Ishikawa (cell line): Measurements from ENCODE around the gene SGMS1.

Source experiments
- CEBPB ChIP-seq: IDR thresholded peaks from 2 replicates; pipeline ENCODE4 v1.6.1; 2012
- CREB1 ChIP-seq: IDR thresholded peaks from 2 replicates; pipeline ENCODE4 v1.6.1; 2012; ENCODE audit warnings: low read depth
- EGR1 ChIP-seq: IDR thresholded peaks from 2 replicates; pipeline ENCODE4 v1.6.1; 2012
- EP300 ChIP-seq: IDR thresholded peaks from 2 replicates; pipeline ENCODE4 v1.6.1; 2012; ENCODE audit warnings: borderline replicate concordance
- FOXM1 ChIP-seq: IDR thresholded peaks from 2 replicates; pipeline ENCODE4 v1.6.1; 2012; ENCODE audit warnings: low read depth, borderline replicate concordance
- NFIC ChIP-seq: IDR thresholded peaks from 2 replicates; pipeline ENCODE4 v1.6.1; 2012
- RAD21 ChIP-seq: IDR thresholded peaks from 2 replicates; pipeline ENCODE4 v1.6.1; 2012; ENCODE audit warnings: low read depth
- TAF1 ChIP-seq: IDR thresholded peaks from 2 replicates; pipeline ENCODE4 v1.6.1; 2012; ENCODE audit warnings: low read depth, mild to moderate bottlenecking
- TCF12 ChIP-seq: IDR thresholded peaks from 2 replicates; pipeline ENCODE4 v1.6.1; 2012; ENCODE audit warnings: low read depth
- TEAD4 ChIP-seq: IDR thresholded peaks from 2 replicates; pipeline ENCODE4 v1.6.1; 2012
- YY1 ChIP-seq: IDR thresholded peaks from 2 replicates; pipeline ENCODE4 v1.6.1; 2012; ENCODE audit warnings: low read depth
- ZBTB7A ChIP-seq: IDR thresholded peaks from 2 replicates; pipeline ENCODE4 v1.6.1; 2012; ENCODE audit warnings: low read depth
- TF ChIP-seq, protein P1 (sequence below): IDR thresholded peaks from 2 replicates; pipeline ENCODE4 v1.6.1; 2012
- TF ChIP-seq, protein P2 (sequence below): IDR thresholded peaks from 2 replicates; pipeline ENCODE4 v1.6.1; 2012
- TF ChIP-seq, protein P3 (sequence below): IDR thresholded peaks from 2 replicates; pipeline ENCODE4 v1.6.1; 2012; ENCODE audit warnings: low read depth, mild to moderate bottlenecking

The SGMS1 gene

DNA sequence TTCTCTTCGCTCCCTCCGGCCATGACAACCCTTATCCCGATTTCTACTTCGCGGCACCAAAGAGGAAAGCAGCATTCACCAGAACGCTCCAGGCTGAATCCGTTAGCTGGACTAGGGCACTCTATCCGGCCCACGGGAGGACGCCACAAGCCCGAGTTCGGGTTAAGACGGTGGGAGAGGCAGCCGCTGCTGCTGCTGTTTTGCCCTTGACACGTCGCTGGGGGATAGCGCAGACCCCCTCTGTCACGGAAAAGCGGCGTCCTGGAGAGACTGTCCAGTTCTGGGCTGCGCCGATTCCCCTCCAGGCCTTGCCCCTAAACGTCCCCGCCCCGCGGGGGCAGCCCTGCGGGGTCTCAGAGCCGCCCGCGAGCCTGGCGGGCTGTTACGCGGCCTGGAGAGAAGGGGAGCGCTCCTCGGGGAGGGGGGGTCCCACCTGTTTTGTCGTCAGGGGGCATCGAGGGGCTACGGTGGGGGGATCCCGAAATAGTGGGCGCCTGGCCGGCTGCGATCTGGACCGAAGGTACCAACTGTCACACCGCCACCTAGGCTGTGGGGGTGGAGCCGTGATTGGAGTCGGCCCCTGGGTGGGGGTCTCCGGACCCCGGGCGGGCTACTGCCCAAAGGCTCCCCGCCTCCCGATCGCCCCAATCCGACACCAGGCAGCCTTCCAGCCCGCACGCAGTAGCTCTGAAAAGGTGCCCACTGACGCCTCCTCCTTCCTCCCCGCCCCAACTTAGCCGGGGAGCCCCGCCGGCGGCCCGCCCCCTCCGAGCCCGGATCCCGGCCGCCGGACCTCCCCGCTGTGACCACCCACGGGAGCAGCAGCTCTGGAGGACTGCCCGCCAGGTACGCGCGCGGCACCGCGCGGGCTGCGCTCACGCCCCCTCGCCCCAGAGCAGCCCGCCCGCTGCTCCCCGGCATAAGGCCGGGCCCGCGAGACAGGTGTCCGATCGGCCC lies 772 bp downstream of the SGMS1 start:
- peak; percentile 79 for TF ChIP-seq EGR1
- TF ChIP-seq RAD21 = no peak
- TF ChIP-seq TAF1 = no peak
- no peak for TF ChIP-seq YY1
- TF ChIP-seq TEAD4 = no peak
- TF ChIP-seq FOXM1 = no peak
- no peak for TF ChIP-seq CREB1
- no peak for TF ChIP-seq NFIC
- TF ChIP-seq, protein P1, sequence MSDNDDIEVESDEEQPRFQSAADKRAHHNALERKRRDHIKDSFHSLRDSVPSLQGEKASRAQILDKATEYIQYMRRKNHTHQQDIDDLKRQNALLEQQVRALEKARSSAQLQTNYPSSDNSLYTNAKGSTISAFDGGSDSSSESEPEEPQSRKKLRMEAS = no peak
- TF ChIP-seq ZBTB7A = peak; percentile 58; the same call in 1 of the 2 replicates

DNA sequence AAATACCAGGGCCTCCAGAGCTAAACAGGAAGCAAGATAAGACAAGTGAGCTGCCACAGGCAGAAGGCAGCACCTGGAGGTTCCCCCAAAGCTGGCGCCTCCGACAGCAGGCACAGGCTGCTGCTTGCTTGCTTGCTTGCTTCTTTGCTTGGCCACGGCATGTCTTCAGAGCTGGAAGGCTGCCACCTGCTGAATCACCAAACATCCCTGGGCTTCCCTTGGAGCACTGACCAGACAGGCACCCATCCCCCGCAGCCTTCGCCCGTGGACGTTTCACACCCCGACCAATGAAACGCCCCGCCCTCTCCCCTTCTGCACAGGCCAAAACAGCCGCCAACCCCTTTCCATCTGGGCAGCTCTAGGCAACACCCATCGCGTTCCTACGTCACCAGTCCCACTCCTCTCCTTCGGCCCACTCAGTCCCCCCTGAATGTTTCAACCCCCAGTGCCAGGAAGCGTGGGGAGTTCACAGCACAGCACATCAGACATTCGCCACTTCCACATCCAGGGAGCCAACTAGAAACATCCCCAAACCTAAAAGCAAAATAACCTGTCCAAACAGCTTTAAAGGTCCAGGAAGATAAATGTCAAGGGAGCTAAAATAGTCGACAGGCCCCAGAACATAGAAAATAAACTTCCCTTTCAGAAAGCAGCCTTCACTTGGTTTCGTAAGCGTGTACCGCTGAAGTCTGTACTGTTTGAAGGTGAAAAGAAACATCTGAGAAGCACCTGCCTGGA lies 1.6 kb downstream of the SGMS1 start:
- no peak for TF ChIP-seq TEAD4
- no peak for TF ChIP-seq TAF1
- TF ChIP-seq ZBTB7A = no peak
- TF ChIP-seq, protein P2, sequence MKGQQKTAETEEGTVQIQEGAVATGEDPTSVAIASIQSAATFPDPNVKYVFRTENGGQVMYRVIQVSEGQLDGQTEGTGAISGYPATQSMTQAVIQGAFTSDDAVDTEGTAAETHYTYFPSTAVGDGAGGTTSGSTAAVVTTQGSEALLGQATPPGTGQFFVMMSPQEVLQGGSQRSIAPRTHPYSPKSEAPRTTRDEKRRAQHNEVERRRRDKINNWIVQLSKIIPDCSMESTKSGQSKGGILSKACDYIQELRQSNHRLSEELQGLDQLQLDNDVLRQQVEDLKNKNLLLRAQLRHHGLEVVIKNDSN = no peak
- TF ChIP-seq FOXM1 = no peak
- TF ChIP-seq RAD21 = peak; percentile 33; the same call in 1 of the 2 replicates
- no peak for TF ChIP-seq YY1
- TF ChIP-seq CEBPB = no peak
- TF ChIP-seq CREB1 = no peak
- no peak for TF ChIP-seq TCF12
- TF ChIP-seq NFIC = peak; percentile 58
- TF ChIP-seq, protein P3, sequence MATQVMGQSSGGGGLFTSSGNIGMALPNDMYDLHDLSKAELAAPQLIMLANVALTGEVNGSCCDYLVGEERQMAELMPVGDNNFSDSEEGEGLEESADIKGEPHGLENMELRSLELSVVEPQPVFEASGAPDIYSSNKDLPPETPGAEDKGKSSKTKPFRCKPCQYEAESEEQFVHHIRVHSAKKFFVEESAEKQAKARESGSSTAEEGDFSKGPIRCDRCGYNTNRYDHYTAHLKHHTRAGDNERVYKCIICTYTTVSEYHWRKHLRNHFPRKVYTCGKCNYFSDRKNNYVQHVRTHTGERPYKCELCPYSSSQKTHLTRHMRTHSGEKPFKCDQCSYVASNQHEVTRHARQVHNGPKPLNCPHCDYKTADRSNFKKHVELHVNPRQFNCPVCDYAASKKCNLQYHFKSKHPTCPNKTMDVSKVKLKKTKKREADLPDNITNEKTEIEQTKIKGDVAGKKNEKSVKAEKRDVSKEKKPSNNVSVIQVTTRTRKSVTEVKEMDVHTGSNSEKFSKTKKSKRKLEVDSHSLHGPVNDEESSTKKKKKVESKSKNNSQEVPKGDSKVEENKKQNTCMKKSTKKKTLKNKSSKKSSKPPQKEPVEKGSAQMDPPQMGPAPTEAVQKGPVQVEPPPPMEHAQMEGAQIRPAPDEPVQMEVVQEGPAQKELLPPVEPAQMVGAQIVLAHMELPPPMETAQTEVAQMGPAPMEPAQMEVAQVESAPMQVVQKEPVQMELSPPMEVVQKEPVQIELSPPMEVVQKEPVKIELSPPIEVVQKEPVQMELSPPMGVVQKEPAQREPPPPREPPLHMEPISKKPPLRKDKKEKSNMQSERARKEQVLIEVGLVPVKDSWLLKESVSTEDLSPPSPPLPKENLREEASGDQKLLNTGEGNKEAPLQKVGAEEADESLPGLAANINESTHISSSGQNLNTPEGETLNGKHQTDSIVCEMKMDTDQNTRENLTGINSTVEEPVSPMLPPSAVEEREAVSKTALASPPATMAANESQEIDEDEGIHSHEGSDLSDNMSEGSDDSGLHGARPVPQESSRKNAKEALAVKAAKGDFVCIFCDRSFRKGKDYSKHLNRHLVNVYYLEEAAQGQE = no peak
- no peak for TF ChIP-seq EP300
- no peak for TF ChIP-seq EGR1
- TF ChIP-seq, protein P1 = 0 out of 2 replicates have a peak, but pooled peaks have one; percentile 21

DNA sequence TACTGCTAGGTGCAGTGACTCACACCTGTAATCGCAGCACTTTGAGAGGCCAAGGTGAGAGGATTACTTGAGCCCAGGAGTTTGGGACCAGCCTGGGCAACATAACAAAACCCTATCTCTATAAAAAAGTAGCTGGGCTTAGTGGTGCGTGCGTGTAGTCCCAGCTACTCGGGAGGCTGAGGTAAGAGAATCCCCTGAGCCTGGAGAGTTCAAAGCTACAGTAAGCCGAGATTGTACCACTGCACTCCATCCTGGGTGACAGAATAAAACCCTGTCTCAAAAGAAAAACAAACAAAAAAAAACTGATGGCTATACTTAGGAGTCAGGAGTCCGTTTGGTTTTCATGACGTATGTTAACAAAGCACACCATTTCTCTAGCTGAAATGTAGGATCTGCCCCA lies 2.9 kb downstream of the SGMS1 start:
- TF ChIP-seq TAF1 = no peak
- TF ChIP-seq, protein P1 = no peak

DNA sequence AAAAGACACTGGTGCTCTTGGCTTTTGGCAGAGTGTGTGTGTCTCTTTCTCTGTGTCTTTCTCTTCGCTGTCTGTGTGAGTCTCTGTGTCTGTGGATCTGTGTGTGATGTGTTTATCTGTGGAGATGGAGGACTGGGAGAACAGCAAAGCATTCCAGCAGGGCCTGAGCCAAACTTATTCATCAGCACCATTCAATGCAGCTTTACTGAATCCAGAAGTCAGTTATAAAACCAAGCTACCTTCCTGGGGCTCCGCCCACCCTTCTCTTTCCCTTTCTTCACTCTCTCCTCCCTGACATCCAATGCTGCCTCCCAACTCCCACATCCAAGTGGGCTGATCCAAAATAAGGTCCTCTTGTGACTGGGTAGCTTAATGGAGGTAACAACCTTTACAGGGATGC lies 3.9 kb downstream of the SGMS1 start:
- TF ChIP-seq CREB1 (no peak), RAD21 (no peak), EGR1 (no peak), EP300 (no peak), CEBPB (no peak), TCF12 (no peak), TEAD4 (no peak), FOXM1 (no peak), YY1 (no peak), NFIC (no peak), TAF1 (no peak), ZBTB7A (no peak)
- TF ChIP-seq, protein P2 = no peak
- TF ChIP-seq, protein P3 = no peak
- TF ChIP-seq, protein P1 = no peak
